K562 (cell line): ENCODE measurements around the gene CMSS1. TPM values are rescaled to one million over a fixed set of nuclear protein-coding genes. Genes with fewer than 3 reads are reported as not detected.

Source experiments
- ATAC-seq: fragments of 200-7000 bp; cut with Tn5 transposase; 3 replicates; pipeline ENCODE4 v1.9.1; 2020; ENCODE audit warnings: moderate library complexity
- BruUV-seq: library from RNA; stranded (reverse); fragments of 400-500 nt; replicated peaks from 2 replicates; lab custom pipeline; 2021; lab: Mats Ljungman, UMichigan
- CTCF ChIA-PET: fragments of 300-600 bp; formaldehyde crosslinking; extraction: SDS; loops from one replicate; lab custom pipeline; 2021; ENCODE audit warnings: low intra/inter-chr PET ratio; lab: Yijun Ruan, JAX
- POLR2A ChIA-PET: fragments of 300-600, 350-650 bp; sonication (Branson Sonifier 250); formaldehyde crosslinking; extraction: SDS; loops from one replicate; lab custom pipeline; 2021; ENCODE audit warnings: antibody characterized with exemption, inconsistent platforms; lab: Yijun Ruan, JAX
- DNase-seq, 4 experiments: peaks; one replicate each; pipeline versions ENCODE4 v3.0.0 to v3.0.0-alpha.2; 2011 to 2018; ENCODE audit warnings: low spot score in 3 of 4, mixed read lengths in 3 of 4; ENCODE audit errors: extremely low read depth in 1 of 4
- FAIRE-seq: peaks from 2 replicates; lab custom pipeline; 2011; peaks lifted over from hg19 to GRCh38; lab: Jason Lieb, UNC
- H2AFZ ChIP-seq: 2 replicates; pipeline ENCODE4 v1.6.0; 2011; ENCODE audit warnings: low read depth, low read length, control low read depth, inconsistent platforms
- H3K27ac ChIP-seq: fragments of 200-600 bp; 3 replicates; pipeline ENCODE4 v1.8.0; 2011; ENCODE audit warnings: low read depth, mild to moderate bottlenecking, control low read depth, inconsistent platforms, low read length, moderate library complexity, mixed read lengths; ENCODE audit errors: extremely low read depth
- H3K27me3 ChIP-seq, 2 experiments: fragments of 300-600 bp in 1 of 2; 2 replicates in 1 of 2; 3 replicates in 1 of 2; pipeline versions ENCODE4 v1.6.0 to v1.8.0; 2011; ENCODE audit warnings: inconsistent platforms in 2 of 2, low read length in 2 of 2, mild to moderate bottlenecking in 1 of 2, mixed read lengths in 1 of 2, moderate library complexity in 1 of 2; ENCODE audit not compliant: control insufficient read depth in 2 of 2, insufficient read depth in 2 of 2
- H3K36me3 ChIP-seq: fragments of 300-600 bp; 3 replicates; pipeline ENCODE4 v1.8.0; 2011; ENCODE audit warnings: mild to moderate bottlenecking, low read length, inconsistent platforms; ENCODE audit not compliant: control insufficient read depth, insufficient read depth
- H3K4me1 ChIP-seq, 2 experiments: fragments of 200-600 bp in 1 of 2; replicated peaks in 1 of 2; 2 replicates in 1 of 2; 3 replicates in 1 of 2; pipeline versions ENCODE4 v1.5.1 to v1.8.0; 2011; ENCODE audit warnings: inconsistent platforms in 2 of 2, low read length in 2 of 2, mild to moderate bottlenecking in 1 of 2, mixed read lengths in 1 of 2, moderate library complexity in 1 of 2; ENCODE audit not compliant: control insufficient read depth in 2 of 2, insufficient read depth in 2 of 2
- H3K4me2 ChIP-seq: 2 replicates; pipeline ENCODE4 v1.6.1; 2011; ENCODE audit warnings: low read length, control low read depth, inconsistent platforms, mixed read lengths; ENCODE audit not compliant: insufficient read depth
- H3K4me3 ChIP-seq: fragments of 200-600 bp; sonication (generic), shearing (Covaris generic); 2 replicates; pipeline ENCODE4 v1.5.1; 2016; ENCODE audit warnings: control low read depth, inconsistent platforms
- H3K79me2 ChIP-seq: fragments of 200-600 bp; 3 replicates; pipeline ENCODE4 v1.8.0; 2011; ENCODE audit warnings: low read length, inconsistent platforms; ENCODE audit not compliant: control insufficient read depth, insufficient read depth
- H3K9ac ChIP-seq, 2 experiments: 2 replicates each; pipeline versions ENCODE4 v1.6.0 to v1.6.1; 2011; ENCODE audit warnings: low read depth in 2 of 2, low read length in 2 of 2, control low read depth in 1 of 2, inconsistent platforms in 1 of 2, mild to moderate bottlenecking in 1 of 2, mixed read lengths in 1 of 2; ENCODE audit not compliant: insufficient read depth in 1 of 2
- H3K9me1 ChIP-seq: one replicate; pipeline ENCODE4 v1.6.0; 2011; ENCODE audit warnings: inconsistent platforms, mild to moderate bottlenecking, low read length, moderate library complexity; ENCODE audit not compliant: control insufficient read depth, insufficient read depth
- H3K9me3 ChIP-seq: replicated peaks from 2 replicates; pipeline ENCODE4 v1.5.1; 2011; ENCODE audit warnings: low read depth, low read length, inconsistent platforms; ENCODE audit not compliant: control insufficient read depth, insufficient read depth
- H4K20me1 ChIP-seq: replicated peaks from 2 replicates; pipeline ENCODE4 v1.6.1; 2011; ENCODE audit warnings: low read length, inconsistent platforms, mixed read lengths; ENCODE audit not compliant: control insufficient read depth, insufficient read depth
- FOSL1 ChIP-seq: fragments of 200-800 bp; sonication (Bioruptor generic); conservative IDR thresholded peaks from 2 replicates; pipeline ENCODE4 v1.6.1; 2016; ENCODE audit warnings: missing genetic modification characterization, missing compliant biosample characterization
- TAF7 ChIP-seq: fragments of 450-650 bp; IDR thresholded peaks from 2 replicates; pipeline ENCODE4 v1.6.1; 2016; ENCODE audit warnings: missing genetic modification characterization, missing compliant biosample characterization
- UBTF ChIP-seq, 2 experiments: IDR thresholded peaks; 2 replicates each; pipeline ENCODE4 v1.6.1; 2012; ENCODE audit warnings: improper control_type of control experiment in 2 of 2, low read depth in 2 of 2, low read length in 2 of 2, borderline replicate concordance in 1 of 2
- ZNF140 ChIP-seq: fragments of 250-450 bp; sonication (Bioruptor Pico); IDR thresholded peaks from 2 replicates; pipeline ENCODE4 v1.8.0; 2021; ENCODE audit warnings: moderate library complexity, mild to moderate bottlenecking, inconsistent platforms
- ZNF23 ChIP-seq: fragments of 250-450 bp; sonication (Bioruptor Pico); IDR thresholded peaks from 2 replicates; pipeline ENCODE4 v1.4.0; 2020; ENCODE audit warnings: mild to moderate bottlenecking
- ZNF561 ChIP-seq: fragments of 450-650 bp; formaldehyde crosslinking; conservative IDR thresholded peaks from 2 replicates; pipeline ENCODE4 v1.4.0; 2020; ENCODE audit warnings: mild to moderate bottlenecking, moderate library complexity
- ZNF75A ChIP-seq: fragments of 450-650 bp; formaldehyde crosslinking; IDR thresholded peaks from 2 replicates; pipeline ENCODE4 v1.4.0; 2020; ENCODE audit warnings: mild to moderate bottlenecking
- WGBS: fragments of 100-300 bp; shearing (Covaris generic); methylation state at CpG from one replicate; pipeline ENCODE4 v1.1.6; 2016; ENCODE audit warnings: low coverage, mixed read lengths; ENCODE audit not compliant: insufficient coverage; ENCODE audit errors: missing lambda C conversion rate; 5-methylcytosine and 5-hydroxymethylcytosine counted together
- in situ Hi-C: fragments of 300-500 bp; cut with MboI; formaldehyde crosslinking; loops from 4 replicates; pipeline ENCODE4 v1.15.0; 2018; ENCODE audit warnings: inconsistent platforms, mixed read lengths
- intact Hi-C: fragments of 100-400 bp; cut with micrococcal nuclease; formaldehyde crosslinking; loops from 2 replicates; pipeline ENCODE4 v1.14.2; 2022
- polyA plus RNA-seq, 8 experiments: library from polyadenylated mRNA; depleted of rRNA in 4 of 8; stranded (reverse) in 5 of 8; unstranded in 3 of 8; fragments of >200 nt; fragmentation: Nextera tagmentation in 2 of 8; fragmentation: Illumina TruSeq in 1 of 8; extraction: Ambion mirVana in 2 of 8; extraction: Trizol in 1 of 8; gene quantifications; 2 replicates each; pipeline versions ENCODE4 v1.2.1 to v1.2.3, GENCODE V29; 2011 to 2014; ENCODE audit warnings: inconsistent platforms in 1 of 8, missing spikeins in 1 of 8
- total RNA-seq, 7 experiments: library from RNA; depleted of rRNA in 6 of 7; stranded (reverse); fragments of >200 nt in 6 of 7; fragmentation: Illumina TruSeq in 2 of 7; extraction: Trizol in 2 of 7; gene quantifications; 2 replicates each; pipeline versions ENCODE4 v1.2.1 to v1.2.3, GENCODE V29; 2011 to 2021; ENCODE audit warnings: low replicate concordance in 1 of 7
- TF ChIP-seq, protein P1 (sequence below): sonication (generic); formaldehyde crosslinking; IDR thresholded peaks from 2 replicates; pipeline ENCODE4 v1.8.1; 2022; ENCODE audit warnings: missing genetic modification reagents
- TF ChIP-seq, protein P2 (sequence below): fragments of 250-450 bp; sonication (Bioruptor Pico); IDR thresholded peaks from 2 replicates; pipeline ENCODE4 v1.5.0; 2021; ENCODE audit warnings: mild to moderate bottlenecking, moderate library complexity
- TF ChIP-seq, protein P3 (sequence below): fragments of 250-450 bp; sonication (Bioruptor Pico); IDR thresholded peaks from 2 replicates; pipeline ENCODE4 v1.8.0; 2021; ENCODE audit warnings: moderate library complexity, mild to moderate bottlenecking, inconsistent platforms
- TF ChIP-seq, protein P4 (sequence below): fragments of 450-650 bp; IDR thresholded peaks from 2 replicates; pipeline ENCODE4 v1.6.1; 2018; ENCODE audit warnings: mild to moderate bottlenecking, low read depth; ENCODE audit not compliant: partially characterized antibody

Gene CMSS1
- total and polyA plus RNA-seq, 9 of the 15 experiments (the other 6 are each of a cell fraction or from before 2014, with no cell fraction given) = 46.9 to 109 (median 72.3) TPM

DNA sequence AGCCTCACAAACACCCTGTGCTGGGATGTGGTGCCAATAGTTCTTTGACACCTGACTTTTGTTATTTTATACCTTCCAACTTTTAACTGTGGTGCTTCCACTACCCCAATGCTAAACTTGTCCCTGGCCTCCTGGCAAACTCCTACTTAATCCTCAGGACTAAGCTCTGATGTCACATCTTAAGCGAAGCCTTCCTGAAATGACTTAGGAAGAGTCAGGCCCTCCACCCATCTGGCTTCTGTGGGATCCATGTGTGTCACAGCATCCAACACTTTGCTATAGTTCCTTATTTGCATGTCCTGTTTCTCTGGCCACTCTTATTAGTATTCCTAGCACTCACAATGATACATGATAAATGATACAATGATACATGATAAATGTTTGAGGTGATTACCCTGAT is 163.5 kb downstream of the CMSS1 start (continued):
- TF ChIP-seq ZNF75A (CRISPR knock-in tag) = no peak

- no peak for TF ChIP-seq ZNF561 (CRISPR knock-in tag)
- TF ChIP-seq, protein P1, sequence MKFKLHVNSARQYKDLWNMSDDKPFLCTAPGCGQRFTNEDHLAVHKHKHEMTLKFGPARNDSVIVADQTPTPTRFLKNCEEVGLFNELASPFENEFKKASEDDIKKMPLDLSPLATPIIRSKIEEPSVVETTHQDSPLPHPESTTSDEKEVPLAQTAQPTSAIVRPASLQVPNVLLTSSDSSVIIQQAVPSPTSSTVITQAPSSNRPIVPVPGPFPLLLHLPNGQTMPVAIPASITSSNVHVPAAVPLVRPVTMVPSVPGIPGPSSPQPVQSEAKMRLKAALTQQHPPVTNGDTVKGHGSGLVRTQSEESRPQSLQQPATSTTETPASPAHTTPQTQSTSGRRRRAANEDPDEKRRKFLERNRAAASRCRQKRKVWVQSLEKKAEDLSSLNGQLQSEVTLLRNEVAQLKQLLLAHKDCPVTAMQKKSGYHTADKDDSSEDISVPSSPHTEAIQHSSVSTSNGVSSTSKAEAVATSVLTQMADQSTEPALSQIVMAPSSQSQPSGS = no peak
- TF ChIP-seq FOSL1 (tag) = no peak
- TF ChIP-seq, protein P2, sequence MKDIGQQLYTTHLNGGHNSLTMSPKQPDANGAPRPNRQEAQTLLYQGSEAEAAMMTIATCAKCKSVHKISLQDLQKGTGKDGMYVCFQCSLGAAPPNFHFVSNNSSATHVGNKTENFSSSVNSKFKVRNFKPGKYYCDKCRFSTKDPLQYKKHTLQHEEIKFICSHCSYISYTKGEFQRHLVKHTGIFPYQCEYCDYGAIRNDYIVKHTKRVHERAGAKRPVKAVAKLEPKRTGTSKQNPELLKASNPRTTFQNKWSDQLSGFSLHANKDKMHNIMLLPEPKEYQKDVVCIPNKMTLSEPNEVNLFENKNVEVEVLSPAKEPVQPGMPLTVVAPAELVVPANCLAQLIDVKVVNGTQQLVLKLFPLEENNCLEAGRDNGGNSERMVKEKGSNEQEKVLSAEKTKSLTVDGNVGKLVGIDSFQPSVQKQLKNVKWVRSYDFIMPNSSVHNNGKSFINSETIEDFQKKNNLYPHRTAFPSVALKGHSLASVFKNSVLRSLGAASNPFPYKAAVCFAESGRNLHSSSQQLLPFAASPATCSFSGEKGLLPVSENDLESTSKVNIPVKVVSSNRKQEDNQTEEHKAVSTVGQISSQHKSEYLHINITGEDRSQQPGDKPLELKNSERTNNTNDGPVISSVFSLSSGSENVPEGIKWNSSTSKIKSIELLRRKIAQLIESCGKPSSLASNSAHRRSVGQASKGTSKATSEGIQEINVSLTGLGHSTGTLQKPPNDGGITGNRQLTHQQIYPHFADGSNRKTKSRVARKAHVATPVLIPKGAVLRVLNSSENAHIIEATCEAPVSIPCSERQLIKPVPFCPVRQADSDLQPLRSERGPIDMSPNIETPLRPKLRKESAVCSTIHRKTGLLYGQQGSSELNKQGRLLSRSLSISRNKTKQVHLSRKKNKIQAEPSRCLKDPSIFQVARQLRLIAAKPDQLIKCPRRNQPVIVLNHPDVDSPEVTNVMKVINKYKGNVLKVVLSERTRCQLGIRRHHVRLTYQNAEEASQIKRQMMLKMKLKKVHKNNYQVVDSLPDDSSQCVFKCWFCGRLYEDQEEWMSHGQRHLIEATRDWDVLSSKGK = no peak
- TF ChIP-seq ZNF140 (CRISPR knock-in tag) = no peak
- TF ChIP-seq TAF7 (tag) = no peak
- TF ChIP-seq, protein P3, sequence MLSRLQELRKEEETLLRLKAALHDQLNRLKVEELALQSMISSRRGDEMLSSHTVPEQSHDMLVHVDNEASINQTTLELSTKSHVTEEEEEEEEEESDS = no peak
- TF ChIP-seq UBTF (IDR thresholded peaks at IDR 0.05; ENCODE audit: borderline replicate concordance in 1 of 2, low read depth in 2 of 2, low read length in 2 of 2) = no peak
- no peak for TF ChIP-seq ZNF23 (CRISPR knock-in tag)
- TF ChIP-seq, protein P4, sequence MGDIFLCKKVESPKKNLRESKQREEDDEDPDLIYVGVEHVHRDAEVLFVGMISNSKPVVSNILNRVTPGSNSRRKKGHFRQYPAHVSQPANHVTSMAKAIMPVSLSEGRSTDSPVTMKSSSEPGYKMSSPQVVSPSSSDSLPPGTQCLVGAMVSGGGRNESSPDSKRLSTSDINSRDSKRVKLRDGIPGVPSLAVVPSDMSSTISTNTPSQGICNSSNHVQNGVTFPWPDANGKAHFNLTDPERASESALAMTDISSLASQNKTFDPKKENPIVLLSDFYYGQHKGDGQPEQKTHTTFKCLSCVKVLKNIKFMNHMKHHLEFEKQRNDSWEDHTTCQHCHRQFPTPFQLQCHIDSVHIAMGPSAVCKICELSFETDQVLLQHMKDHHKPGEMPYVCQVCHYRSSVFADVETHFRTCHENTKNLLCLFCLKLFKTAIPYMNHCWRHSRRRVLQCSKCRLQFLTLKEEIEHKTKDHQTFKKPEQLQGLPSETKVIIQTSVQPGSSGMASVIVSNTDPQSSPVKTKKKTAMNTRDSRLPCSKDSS = no peak
These were observed 165.0 kb downstream of the CMSS1 start for GRCh38 chr3:99982650-99983049.

More at GRCh38 chr3:99982650-99983049, 165.0 kb downstream of the CMSS1 start:
- in situ Hi-C loops = no loop called here
- ATAC-seq (no peak), DNase-seq (no peak), FAIRE-seq (no peak)
- no peaks in the 10 kb centered on the region for H3K4me1 ChIP-seq
- no peaks in the 10 kb centered on the region for H3K9me1 ChIP-seq
- no peaks in the 10 kb centered on the region for H3K9me3 ChIP-seq
- no peaks in the 10 kb centered on the region for H3K27me3 ChIP-seq
- POLR2A ChIA-PET = no interaction called here
- no peaks in the 10 kb centered on the region; the same call in 2 of the 3 replicates for H3K79me2 ChIP-seq
- no peak overlapping the region for H3K27ac ChIP-seq
- no peaks in the 10 kb centered on the region for H3K36me3 ChIP-seq
- H3K9ac ChIP-seq = no peak overlapping the region
- no peak overlapping the region for H3K4me2 ChIP-seq
- no peak overlapping the region for H3K4me3 ChIP-seq
- 100% methylated on average over 2 of the region's 2 CpGs for WGBS
- intact Hi-C loops = no loop called here
- CTCF ChIA-PET = no interaction called here
- no peak overlapping the region for H2AFZ ChIP-seq
- BruUV-seq = no TSS peak
- H4K20me1 ChIP-seq = no peaks in the 10 kb centered on the region
